Psoas muscle (tissue), 8 donors: ENCODE data around the gene BCL2L15. TPM values are rescaled to one million over a fixed set of nuclear protein-coding genes. Genes with fewer than 3 reads are reported as not detected.
"Not testable (repeated sequence)": the region's sequence is repeated elsewhere in the genome, so short reads cannot be mapped to it uniquely, and the experiment has no call there.

Experiments used
- ATAC-seq, 4 donors: fragments of 200-7000 bp; cut with Tn5 transposase; one replicate each; pipeline ENCODE4 v1.9.1; 2020; ENCODE audit warnings: moderate library complexity in 3 of 4, mild to moderate bottlenecking in 2 of 4
- DNase-seq, 2 donors: peaks; one replicate each; pipeline ENCODE4 v3.0.0-alpha.2; 2020
- H3K27ac ChIP-seq: fragments of 200-600 bp; one replicate; pipeline ENCODE4 v1.8.0; 2022
- H3K27me3 ChIP-seq, 3 donors: fragments of 200-600 bp in 1 of 3; one replicate each; pipeline versions ENCODE4 v1.6.1 to v1.8.0; 2013 to 2022; ENCODE audit warnings: low read length in 2 of 3, mild to moderate bottlenecking in 2 of 3, moderate library complexity in 1 of 3; ENCODE audit not compliant: insufficient read depth in 3 of 3
- H3K36me3 ChIP-seq, 2 donors: fragments of 200-600 bp in 1 of 2; one replicate each; pipeline versions ENCODE4 v1.6.1 to v1.8.0; 2013 to 2022; ENCODE audit warnings: low read depth in 1 of 2, mild to moderate bottlenecking in 1 of 2, moderate library complexity in 1 of 2; ENCODE audit not compliant: insufficient read depth in 1 of 2
- H3K4me1 ChIP-seq: fragments of 200-600 bp; one replicate; pipeline ENCODE4 v1.8.0; 2022
- H3K4me3 ChIP-seq: fragments of 200-600 bp; one replicate; pipeline ENCODE4 v1.8.0; 2022; ENCODE audit warnings: mild to moderate bottlenecking
- H3K9me3 ChIP-seq: fragments of 200-600 bp; one replicate; pipeline ENCODE4 v1.8.0; 2022
- WGBS, 3 donors: extraction: QIAGEN DNeasy Blood & Tissue Kit; methylation state at CpG; one replicate each; pipeline versions ENCODE4 v1.1.6 to v1.1.7; 2013; 5-methylcytosine and 5-hydroxymethylcytosine counted together
- intact Hi-C, 2 donors: fragments of 100-400 bp; cut with DNase I; formaldehyde crosslinking; loops; one replicate each; pipeline versions ENCODE4 v1.11.0 to v1.14.2; 2022
- polyA plus RNA-seq, 3 donors: library from polyadenylated mRNA; stranded (reverse); fragments of 200-250 nt; gene quantifications; one replicate each; pipeline ENCODE4 v1.2.3, GENCODE V29; 2013
- total RNA-seq, 4 donors: library from RNA; stranded (reverse); fragmentation: NEBNext Ultra II Directional in 2 of 4; extraction: Animal tissue kit (Norgen Biotek cat#: 25700) in 2 of 4; gene quantifications; one replicate each; pipeline versions ENCODE4 v1.2.1 to v1.2.4, GENCODE V29; 2021 to 2023
- TF ChIP-seq, protein P1 (sequence below): fragments of 200-600 bp; IDR thresholded peaks from one replicate; pipeline ENCODE4 v1.8.0; 2022; ENCODE audit warnings: antibody characterized with exemption
- donor health status: healthy with polysubstance abuse.
- donor health status: DM: no; HTN: no; CAD: no; lungs with moderate emphysema.
- donor health status: Bipolar disorder and iron deficiency.
- donor health status: healthy.
- donor health status: DM: yes; HTN: yes; CAD: no.
- donor health status: DM: no; HTN: no; CAD: no.
- donor health status: DM: no; HTN: no; CAD: no.
- donor health status: DM: yes; HTN: yes; CAD: no.

BCL2L15 gene
- total and polyA plus RNA-seq, 7 donors, result 0.03 to 0.44 (median 0.26) TPM

DNA sequence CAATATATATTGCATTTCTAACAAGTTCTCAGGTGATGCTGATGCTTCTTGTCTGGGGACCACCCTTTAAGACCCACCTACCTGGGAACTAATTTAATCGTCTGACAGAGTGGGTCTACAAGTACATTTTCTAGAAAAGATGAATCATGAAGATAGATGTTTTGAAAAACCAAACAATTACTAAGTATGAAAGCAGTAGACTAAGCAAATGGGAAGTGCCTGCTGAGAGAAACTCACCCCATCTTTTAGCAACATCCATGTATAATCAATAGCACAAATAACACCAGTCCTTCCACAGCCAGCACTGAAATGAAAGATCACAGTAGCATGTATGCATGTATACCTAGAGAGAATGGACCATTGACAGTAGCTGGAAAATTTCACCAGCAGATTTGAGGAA is 33.1 kb downstream of the BCL2L15 start:
- no peaks in the 10 kb centered on the region for H3K36me3 ChIP-seq
- DNase-seq (no peak), ATAC-seq (no peak)
- 49 to 100% (median 54%) methylated on average over 1 of the region's 1 CpG for WGBS, 3 donors
- no peaks in the 10 kb centered on the region for H3K9me3 ChIP-seq
- intact Hi-C loops, result no loop called here
- TF ChIP-seq, protein P1, sequence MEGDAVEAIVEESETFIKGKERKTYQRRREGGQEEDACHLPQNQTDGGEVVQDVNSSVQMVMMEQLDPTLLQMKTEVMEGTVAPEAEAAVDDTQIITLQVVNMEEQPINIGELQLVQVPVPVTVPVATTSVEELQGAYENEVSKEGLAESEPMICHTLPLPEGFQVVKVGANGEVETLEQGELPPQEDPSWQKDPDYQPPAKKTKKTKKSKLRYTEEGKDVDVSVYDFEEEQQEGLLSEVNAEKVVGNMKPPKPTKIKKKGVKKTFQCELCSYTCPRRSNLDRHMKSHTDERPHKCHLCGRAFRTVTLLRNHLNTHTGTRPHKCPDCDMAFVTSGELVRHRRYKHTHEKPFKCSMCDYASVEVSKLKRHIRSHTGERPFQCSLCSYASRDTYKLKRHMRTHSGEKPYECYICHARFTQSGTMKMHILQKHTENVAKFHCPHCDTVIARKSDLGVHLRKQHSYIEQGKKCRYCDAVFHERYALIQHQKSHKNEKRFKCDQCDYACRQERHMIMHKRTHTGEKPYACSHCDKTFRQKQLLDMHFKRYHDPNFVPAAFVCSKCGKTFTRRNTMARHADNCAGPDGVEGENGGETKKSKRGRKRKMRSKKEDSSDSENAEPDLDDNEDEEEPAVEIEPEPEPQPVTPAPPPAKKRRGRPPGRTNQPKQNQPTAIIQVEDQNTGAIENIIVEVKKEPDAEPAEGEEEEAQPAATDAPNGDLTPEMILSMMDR, result no peak
- no peak overlapping the region for H3K27ac ChIP-seq
- no peaks in the 10 kb centered on the region for H3K27me3 ChIP-seq
- no peaks in the 10 kb centered on the region for H3K4me1 ChIP-seq
- H3K4me3 ChIP-seq, result no peak overlapping the region

DNA sequence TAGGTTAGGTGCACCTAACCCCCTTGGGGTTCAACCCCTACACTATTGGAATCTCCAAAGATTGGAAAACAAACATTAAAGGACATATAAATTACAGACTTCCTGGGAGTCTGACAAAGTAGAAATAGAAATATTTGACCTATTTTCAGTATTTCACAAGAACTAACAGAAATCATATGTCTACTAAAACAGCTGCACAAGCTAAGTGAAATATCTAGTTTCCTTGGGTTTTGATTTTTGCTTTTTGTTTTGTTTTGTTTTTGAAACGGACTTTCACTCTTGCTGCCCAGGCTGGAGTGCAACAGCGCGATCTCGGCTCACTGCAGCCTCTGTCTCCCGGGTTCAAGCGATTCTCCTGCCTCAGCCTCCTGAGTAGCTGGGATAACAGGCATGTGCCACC is 34.7 kb downstream of the BCL2L15 start:
- H3K27ac ChIP-seq, ATAC-seq, intact Hi-C loops, H3K36me3 ChIP-seq, H3K4me1 ChIP-seq, DNase-seq, H3K4me3 ChIP-seq, H3K27me3 ChIP-seq, H3K9me3 ChIP-seq: not testable (repeated sequence)
- WGBS, 3 donors, result 82 to 95% (median 91%) methylated on average over 6 of the region's 6 CpGs

DNA sequence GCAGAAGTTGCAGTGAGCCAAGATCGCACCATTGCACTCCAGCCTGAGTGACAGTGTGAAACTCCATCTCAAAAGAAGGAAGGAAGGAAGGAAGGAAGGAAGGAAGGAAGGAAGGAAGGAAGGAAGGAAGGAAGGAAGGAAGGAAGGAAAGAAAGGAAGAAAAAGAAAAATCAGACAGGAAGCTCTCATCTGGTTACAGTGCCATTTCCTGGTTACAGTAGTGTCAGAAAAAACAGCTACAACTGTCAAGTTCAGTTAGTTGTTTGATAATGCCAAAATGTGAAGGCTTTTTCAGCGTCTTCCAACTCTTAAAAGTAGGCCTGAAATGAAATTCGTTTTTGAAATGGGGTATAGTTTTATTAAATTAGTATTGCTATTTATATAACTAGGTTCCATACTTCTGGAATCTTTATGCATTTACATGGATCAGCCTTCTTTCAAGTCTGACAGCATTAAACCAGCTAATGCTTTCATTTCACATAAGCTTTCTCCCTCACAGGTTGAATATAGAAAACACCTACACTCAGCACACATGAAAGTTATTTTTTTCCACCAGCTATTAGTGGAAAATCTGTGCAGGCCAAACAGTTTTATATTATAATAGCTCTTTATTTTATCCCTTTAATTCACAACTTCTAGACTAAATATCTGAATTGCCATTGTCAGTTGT is 37.1 kb downstream of the BCL2L15 start:
- intact Hi-C loops, result no loop called here
- no peaks in the 10 kb centered on the region for H3K27me3 ChIP-seq
- no peaks in the 10 kb centered on the region for H3K9me3 ChIP-seq
- DNase-seq, result no peak
- no peak overlapping the region for H3K4me3 ChIP-seq
- TF ChIP-seq, protein P1, result no peak
- H3K27ac ChIP-seq, result no peak overlapping the region
- H3K4me1 ChIP-seq, result no peaks in the 10 kb centered on the region
- WGBS, 3 donors, result 69 to 78% (median 72%) methylated on average over 3 of the region's 3 CpGs
- no peaks in the 10 kb centered on the region for H3K36me3 ChIP-seq
- ATAC-seq, result no peak

DNA sequence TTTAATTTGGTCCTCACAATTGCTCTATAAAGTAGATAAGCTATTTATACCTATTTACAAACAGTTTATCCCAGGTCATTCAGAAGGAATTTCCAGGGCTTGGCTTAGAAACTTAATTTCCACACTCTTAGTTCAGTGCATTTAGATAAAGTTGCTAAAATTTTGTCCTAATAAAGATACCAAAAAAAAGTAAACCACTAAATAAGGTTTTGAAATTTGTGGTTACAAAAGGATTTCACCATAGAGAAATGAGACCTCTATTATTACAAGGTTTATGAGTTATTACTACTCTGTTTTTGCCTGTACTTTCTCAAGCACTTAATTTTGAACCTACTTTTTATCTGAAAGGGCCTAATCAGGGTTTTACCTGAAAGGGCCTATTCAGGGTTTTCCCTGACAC is 38.3 kb downstream of the BCL2L15 start:
- ATAC-seq (no peak), DNase-seq (no peak)
- H3K4me1 ChIP-seq, result no peaks in the 10 kb centered on the region
- TF ChIP-seq, protein P1, result no peak
- H3K36me3 ChIP-seq, result no peaks in the 10 kb centered on the region
- H3K4me3 ChIP-seq, result no peak overlapping the region
- intact Hi-C loops, result no loop called here
- H3K27ac ChIP-seq, result no peak overlapping the region
- no peaks in the 10 kb centered on the region for H3K9me3 ChIP-seq
- H3K27me3 ChIP-seq, result no peaks in the 10 kb centered on the region

DNA sequence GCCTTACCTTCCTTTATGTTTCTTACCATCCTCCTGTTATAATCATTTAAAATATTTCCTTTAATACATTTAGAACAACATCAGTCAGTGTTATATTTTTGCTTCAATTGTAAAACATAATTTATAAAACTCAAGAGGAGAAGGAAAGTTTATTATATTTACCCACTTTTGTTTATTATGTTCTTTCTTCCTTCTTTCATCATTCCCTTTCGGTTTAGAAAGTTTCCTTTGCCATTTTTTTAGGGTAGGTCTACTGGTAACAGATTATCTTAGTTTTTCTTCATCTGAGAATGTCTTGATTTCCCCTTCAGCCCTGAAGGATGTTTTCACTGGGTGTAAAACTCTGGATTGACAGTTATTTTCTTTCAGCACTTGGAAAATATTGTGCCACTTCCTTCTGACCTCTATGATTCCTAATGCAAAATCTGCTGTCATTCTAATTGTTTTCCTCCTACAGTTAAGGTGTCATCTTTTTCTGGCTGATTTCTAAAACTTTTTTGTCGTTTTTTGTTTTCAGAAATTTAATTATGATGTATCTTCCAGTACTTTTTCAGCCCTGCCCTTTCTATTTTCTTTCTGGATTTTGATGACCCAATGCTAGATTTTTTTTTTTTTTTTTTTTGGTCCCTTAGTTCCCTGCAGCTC is 40.9 kb downstream of the BCL2L15 start:
- TF ChIP-seq, protein P1, result no peak

More for the DNA sequence above, 40.9 kb downstream of the BCL2L15 start:
- no peaks in the 10 kb centered on the region for H3K4me1 ChIP-seq
- H3K27ac ChIP-seq, result no peak overlapping the region
- no peak for DNase-seq
- intact Hi-C loops, result no loop called here
- H3K36me3 ChIP-seq, result no peaks in the 10 kb centered on the region
- ATAC-seq, result no peak
- WGBS, 3 donors, result 67 to 72% (median 68%) methylated on average over 2 of the region's 2 CpGs
- no peaks in the 10 kb centered on the region for H3K9me3 ChIP-seq
- H3K4me3 ChIP-seq, result no peak overlapping the region
- no peaks in the 10 kb centered on the region for H3K27me3 ChIP-seq
